Esophagus squamous epithelium (tissue), 5 donors: ENCODE data around the gene TUBGCP2. TPM values are rescaled to one million over a fixed set of nuclear protein-coding genes. Genes with fewer than 3 reads are reported as not detected.
"Not testable (repeated sequence)": the region's sequence is repeated elsewhere in the genome, so short reads cannot be mapped to it uniquely, and the experiment has no call there.

Source experiments
- DNase-seq: peaks from one replicate; lab custom pipeline; 2025; lab: John Stamatoyannopoulos, UW
- H3K27ac ChIP-seq, 4 donors: fragments of 200-600 bp; sonication (generic); one replicate each; pipeline ENCODE4 v1.5.1; 2016 to 2019; ENCODE audit warnings: mild to moderate bottlenecking in 1 of 4
- H3K27me3 ChIP-seq, 4 donors: fragments of 200-600 bp; sonication (generic); 1 replicate in 3 of 4; 2 replicates in 1 of 4; pipeline versions ENCODE4 v1.5.1 to v1.6.0; 2017 to 2021; ENCODE audit warnings: antibody characterized with exemption in 1 of 4
- H3K36me3 ChIP-seq, 3 donors: fragments of 200-600 bp; sonication (generic); one replicate each; pipeline ENCODE4 v1.5.1; 2016 to 2019
- H3K4me1 ChIP-seq, 3 donors: fragments of 200-600 bp; sonication (generic); one replicate each; pipeline ENCODE4 v1.5.1; 2017 to 2019
- H3K4me3 ChIP-seq, 4 donors: fragments of 200-600 bp; sonication (generic); 1 replicate in 3 of 4; 2 replicates in 1 of 4; pipeline ENCODE4 v1.5.1; 2016 to 2019; ENCODE audit warnings: mild to moderate bottlenecking in 2 of 4, moderate library complexity in 1 of 4
- H3K9me3 ChIP-seq, 3 donors: fragments of 200-600 bp; sonication (generic); one replicate each; pipeline ENCODE4 v1.5.1; 2016 to 2019
- CTCF ChIP-seq, 6 experiments: fragments of 450-650 bp in 4 of 6; fragments of 200-600 bp in 2 of 6; sonication (generic) in 2 of 6; IDR thresholded peaks; one replicate each; pipeline ENCODE4 v1.5.1; 2016 to 2019; ENCODE audit warnings: antibody characterized with exemption in 6 of 6, mild to moderate bottlenecking in 4 of 6, moderate library complexity in 4 of 6
- POLR2A ChIP-seq, 4 donors: fragments of 450-650 bp; IDR thresholded peaks; one replicate each; pipeline ENCODE4 v1.6.1; 2017; ENCODE audit warnings: antibody characterized with exemption in 4 of 4, mild to moderate bottlenecking in 4 of 4, moderate library complexity in 3 of 4
- WGBS, 2 donors: methylation state at CpG; one replicate each; pipeline ENCODE4 v1.1.5; 2018; 5-methylcytosine and 5-hydroxymethylcytosine counted together
- intact Hi-C: fragments of 100-400 bp; cut with DNase I; formaldehyde crosslinking; loops from one replicate; pipeline ENCODE4 v1.15.0; 2022
- total RNA-seq, 4 donors: library from RNA; depleted of rRNA; stranded (reverse); fragments of >200 nt; gene quantifications; one replicate each; pipeline ENCODE4 v1.1.0, GENCODE V29; 2016
- donor health status: DM: yes; HTN: yes; CAD: no.

Gene TUBGCP2
- total RNA-seq, 4 donors from 2014 or later, result 28.4 to 44.4 (median 38.9) TPM

DNA sequence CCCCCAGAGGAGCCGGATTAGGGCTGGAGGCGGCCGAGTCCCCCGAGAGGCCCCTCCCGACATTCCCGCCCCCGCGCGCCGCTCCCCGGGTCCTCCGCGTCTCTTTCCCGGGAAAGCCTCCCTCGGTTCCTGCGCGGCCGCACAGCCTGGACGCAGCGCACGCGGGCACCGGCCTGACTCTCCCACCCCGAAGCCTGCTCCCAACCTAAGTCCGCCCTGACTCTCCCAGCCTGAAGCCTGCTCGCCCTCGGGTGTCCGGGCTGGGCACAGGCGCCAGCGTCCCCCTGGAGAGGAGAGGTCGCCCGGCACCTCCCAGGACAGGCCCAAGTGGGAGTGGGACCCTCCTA, 71.5 kb downstream of the TUBGCP2 start:
- Histone ChIP-seq H3K4me3 (peak overlapping the region in 2 of 4 donors; percentile 34 to 54), H3K9me3 (no peaks in the 10 kb centered on the region), H3K27ac (no peak overlapping the region), H3K36me3 (no peaks in the 10 kb centered on the region), H3K4me1 (peaks cover 9 to 50% (median 16%) of the 10 kb centered on the region in 3 donors), H3K27me3 (peaks cover 22 to 100% (median 29%) of the 10 kb centered on the region in 4 donors)
- DNase-seq, result no peak
- WGBS, 2 donors, result 20% methylated on average over 2 of the region's 32 CpGs; no CpG with 5 or more reads in 1 of the 2 donors
- intact Hi-C loops, result no loop called here
- TF ChIP-seq CTCF (IDR thresholded peaks at IDR 0.05), result no peak
- TF ChIP-seq POLR2A (IDR thresholded peaks at IDR 0.05), result no peak

DNA sequence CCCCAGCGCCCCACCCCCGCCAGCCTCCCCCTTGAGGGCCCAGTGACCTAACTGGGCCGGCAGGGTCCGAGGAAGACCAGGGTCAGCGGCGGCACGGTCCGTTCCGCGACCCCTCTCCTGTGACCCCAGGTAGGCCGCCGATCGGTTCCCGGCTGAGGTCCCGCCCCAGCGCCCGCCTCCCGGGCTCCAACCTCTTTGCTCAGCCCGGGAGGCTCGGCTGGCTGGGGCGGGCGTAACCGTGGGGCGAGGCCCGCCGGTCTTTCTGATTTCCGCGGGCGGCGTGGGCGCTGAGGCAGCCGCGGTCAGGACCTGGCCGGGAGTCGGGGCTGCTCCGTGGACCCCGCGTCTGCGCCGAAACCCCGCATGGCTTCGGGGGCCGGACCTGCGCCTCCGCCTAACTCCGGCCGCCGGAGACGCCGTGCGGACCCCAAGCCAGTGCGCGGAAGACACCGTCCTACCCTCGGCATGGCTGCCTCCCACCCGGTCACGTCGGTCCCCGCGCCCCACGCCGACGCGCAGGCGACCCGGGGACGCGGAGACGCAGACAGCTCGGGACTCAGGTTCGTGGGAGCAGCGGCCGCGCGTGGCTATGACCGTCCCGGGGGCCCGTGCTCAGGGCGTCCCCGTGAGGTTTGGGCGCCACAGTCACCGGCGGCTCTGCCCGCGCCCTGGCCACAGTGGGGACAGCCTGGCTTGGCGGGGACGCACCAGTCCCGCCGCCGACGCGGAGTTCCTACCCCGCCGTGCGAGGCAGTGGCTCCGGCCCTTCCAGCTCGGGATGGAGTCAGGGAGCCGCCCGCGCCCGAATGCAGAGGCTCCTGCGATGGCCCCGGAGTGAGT, 72.1 kb downstream of the TUBGCP2 start:
- no peak for TF ChIP-seq CTCF (IDR thresholded peaks at IDR 0.05)
- TF ChIP-seq POLR2A (IDR thresholded peaks at IDR 0.05), result no peak
- no peak for DNase-seq
- peaks cover 9 to 44% (median 16%) of the 10 kb centered on the region in 3 donors for H3K4me1 ChIP-seq
- H3K4me3 ChIP-seq, result peak overlapping the region in 2 of 4 donors; percentile 34 to 54
- intact Hi-C loops, result no loop called here
- 8% methylated on average over 9 of the region's 103 CpGs; no CpG with 5 or more reads in 1 of the 2 donors for WGBS, 2 donors
- H3K9me3 ChIP-seq, result no peaks in the 10 kb centered on the region
- H3K27ac ChIP-seq, result peak overlapping the region in 1 of 4 donors; percentile 36
- peaks cover 22 to 100% (median 32%) of the 10 kb centered on the region in 4 donors for H3K27me3 ChIP-seq
- no peaks in the 10 kb centered on the region for H3K36me3 ChIP-seq

GRCh38 chr10:133235932-133236331, 72.7 kb downstream of the TUBGCP2 start:
- no peaks in the 10 kb centered on the region for H3K9me3 ChIP-seq
- no peak for TF ChIP-seq POLR2A (IDR thresholded peaks at IDR 0.05)
- TF ChIP-seq CTCF (IDR thresholded peaks at IDR 0.05), result no peak
- peaks cover 9 to 40% (median 21%) of the 10 kb centered on the region in 3 donors for H3K4me1 ChIP-seq
- intact Hi-C loops, result no loop called here
- no peak for DNase-seq
- WGBS, 2 donors, result 0% methylated on average over 5 to 6 of the region's 18 CpGs
- no peaks in the 10 kb centered on the region for H3K36me3 ChIP-seq
- H3K27ac ChIP-seq, result peak overlapping the region in 1 of 4 donors; percentile 36
- H3K27me3 ChIP-seq, result peaks cover 22 to 100% (median 35%) of the 10 kb centered on the region in 4 donors
- peak overlapping the region in 2 of 4 donors; percentile 34 to 54 for H3K4me3 ChIP-seq

DNA sequence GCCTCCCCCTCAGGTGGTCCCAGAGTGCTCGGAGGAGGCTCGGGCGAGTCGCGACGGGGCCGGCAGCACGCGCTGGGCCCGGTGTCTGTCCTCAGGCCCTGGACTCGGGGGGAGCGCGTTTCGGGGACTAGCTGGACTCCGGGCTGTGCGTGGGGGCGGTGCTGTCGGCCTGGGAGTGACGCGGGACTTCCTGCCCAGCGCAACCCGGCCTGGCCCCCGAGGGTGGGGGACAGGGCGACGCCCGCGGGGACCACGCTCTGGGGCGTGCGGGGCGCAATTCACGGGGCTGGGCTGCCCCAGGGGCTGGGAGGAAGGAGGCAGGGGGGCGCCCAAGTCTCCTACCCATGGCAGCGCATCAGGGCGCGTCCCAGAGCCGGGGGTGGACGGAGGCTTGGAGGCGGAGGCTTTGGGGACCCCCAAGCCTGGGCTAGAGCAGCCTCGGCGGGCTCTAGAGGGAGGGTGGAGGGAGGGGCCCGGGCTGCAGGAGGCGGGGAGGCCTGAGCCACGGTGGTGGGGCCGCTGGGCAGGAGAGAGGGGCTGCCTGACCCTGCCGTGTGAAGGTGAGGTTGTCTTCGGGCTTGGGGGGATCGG, 73.3 kb downstream of the TUBGCP2 start:
- peaks cover 22 to 100% (median 35%) of the 10 kb centered on the region in 4 donors for H3K27me3 ChIP-seq
- H3K27ac ChIP-seq, result peak overlapping the region in 2 of 4 donors; percentile 36 to 66
- no peak for DNase-seq
- 0% methylated on average over 1 to 2 of the region's 48 CpGs for WGBS, 2 donors
- no peaks in the 10 kb centered on the region for H3K9me3 ChIP-seq
- peaks cover 9 to 41% (median 26%) of the 10 kb centered on the region in 3 donors for H3K4me1 ChIP-seq
- intact Hi-C loops, result no loop called here
- H3K36me3 ChIP-seq, result no peaks in the 10 kb centered on the region
- peak overlapping the region in 3 of 4 donors; percentile 2 to 54 (median 34) for H3K4me3 ChIP-seq
- TF ChIP-seq CTCF (IDR thresholded peaks at IDR 0.05) (no peak), POLR2A (IDR thresholded peaks at IDR 0.05) (no peak)

GRCh38 chr10:133234796-133235195, 73.9 kb downstream of the TUBGCP2 start:
- DNase-seq, H3K9me3 ChIP-seq, H3K36me3 ChIP-seq, H3K4me3 ChIP-seq, intact Hi-C loops, H3K27ac ChIP-seq: not testable (repeated sequence)
- Histone ChIP-seq H3K4me1 (peaks cover 9 to 45% (median 31%) of the 10 kb centered on the region in 3 donors), H3K27me3 (peaks cover 23 to 100% (median 33%) of the 10 kb centered on the region in 4 donors)
- 37 to 52% methylated on average over 6 to 8 of the region's 10 CpGs for WGBS, 2 donors
